DMS 273 treated with DMSO at 0.1 percent for 48 hours (cell line): Measurements from ENCODE around the gene PPTC7.
A peak's percentile ranks its signal among the peaks of the same experiment; 100 is the strongest.
"Not testable (repeated sequence)": the region's sequence is repeated elsewhere in the genome, so short reads cannot be mapped to it uniquely, and the experiment has no call there.

Source experiments
- DNase-seq: peaks from one replicate; lab custom pipeline; 2025; lab: John Stamatoyannopoulos, UW

The PPTC7 gene

DNA sequence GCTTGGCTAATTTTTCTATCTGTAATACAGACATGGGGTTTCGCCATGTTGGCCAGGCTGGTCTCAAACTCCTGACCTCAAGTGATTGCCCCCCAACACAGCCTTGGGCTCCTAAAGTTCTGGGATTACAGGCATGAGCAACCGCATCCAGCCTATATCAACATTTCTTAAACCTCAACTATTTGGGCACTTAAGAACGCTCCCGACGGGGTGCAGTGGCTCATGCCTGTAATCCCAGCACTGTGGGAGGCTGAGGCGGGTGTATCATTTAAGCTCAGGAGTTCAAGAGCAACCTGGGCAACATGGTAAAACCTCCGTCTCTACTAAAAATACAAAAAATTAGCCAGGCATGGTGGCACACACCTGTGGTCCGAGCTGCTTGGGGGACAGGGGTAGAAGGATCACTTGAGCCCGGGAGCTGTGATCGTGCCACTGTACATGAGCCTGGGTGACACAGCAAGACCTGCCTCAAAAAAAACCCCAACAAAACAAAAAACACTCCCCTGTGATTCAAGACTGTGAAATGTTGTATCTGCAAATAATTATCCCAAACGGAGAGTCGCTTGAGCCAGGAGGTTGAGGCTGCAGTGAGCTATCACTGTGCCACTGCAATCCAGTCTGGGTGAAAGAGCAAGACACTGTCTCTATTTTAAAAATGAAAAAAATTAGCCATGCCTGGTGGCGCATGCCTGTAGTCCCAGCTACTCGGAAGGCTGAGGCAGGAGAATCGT lies 21.5 kb downstream of the PPTC7 start:
- no peak for DNase-seq

DNA sequence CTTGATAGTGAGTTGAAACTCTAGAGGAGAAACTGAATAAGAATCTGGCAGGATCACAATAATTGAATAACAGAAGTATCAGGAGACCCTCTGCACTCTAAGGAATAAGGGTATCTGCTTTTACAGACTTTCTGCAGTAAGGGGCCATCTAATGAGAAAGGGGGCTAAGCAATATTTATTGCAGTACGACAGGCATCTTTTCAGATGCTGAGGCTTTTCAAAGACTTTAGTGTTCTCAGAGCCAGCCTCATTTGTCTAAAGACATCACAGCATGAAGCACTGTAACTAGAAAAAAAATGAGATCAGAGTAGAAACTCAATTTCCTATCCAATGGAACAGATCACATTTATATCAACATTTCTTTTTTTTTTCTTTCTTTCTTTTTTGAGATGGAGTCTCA lies 22.2 kb downstream of the PPTC7 start:
- no peak for DNase-seq

DNA sequence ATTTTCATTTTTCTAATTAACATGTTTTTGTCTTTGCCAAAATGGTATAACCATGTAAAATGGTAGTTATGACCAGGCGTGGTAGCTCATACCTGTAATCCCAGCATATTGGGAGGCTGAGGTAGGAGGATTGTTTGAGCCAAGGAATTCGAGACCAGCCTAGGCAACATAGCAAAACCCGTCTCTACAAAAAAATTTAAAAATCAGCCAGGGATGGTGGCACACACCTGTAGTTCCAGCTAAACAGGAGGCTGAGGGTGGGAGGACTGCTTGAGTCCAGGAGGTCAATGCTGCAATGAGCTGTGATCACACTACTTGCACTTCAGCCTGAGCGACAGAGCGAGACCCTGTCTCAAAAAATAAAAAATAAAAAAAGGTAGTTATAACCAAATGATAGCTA lies 23.1 kb downstream of the PPTC7 start:
- no peak for DNase-seq

DNA sequence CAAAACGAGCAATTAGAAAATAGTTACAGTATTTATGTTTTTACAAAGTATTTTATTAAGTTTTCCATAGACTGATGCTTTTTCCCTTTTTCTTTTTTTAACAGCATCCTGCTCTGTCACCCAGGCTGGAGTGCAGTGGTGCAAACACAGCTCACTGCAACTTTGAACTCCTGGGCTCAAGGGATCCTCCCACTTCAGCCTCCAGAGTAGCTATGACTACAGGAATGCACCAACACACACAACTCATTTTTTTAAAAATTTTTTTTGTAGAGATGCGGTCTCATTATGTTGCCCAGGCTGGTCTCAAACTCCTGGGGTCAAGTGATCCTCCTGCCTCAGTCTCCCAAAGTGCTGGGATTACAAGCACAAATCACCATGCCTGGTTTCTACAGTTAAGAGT lies 24.2 kb downstream of the PPTC7 start:
- DNase-seq: not testable (repeated sequence)

DNA sequence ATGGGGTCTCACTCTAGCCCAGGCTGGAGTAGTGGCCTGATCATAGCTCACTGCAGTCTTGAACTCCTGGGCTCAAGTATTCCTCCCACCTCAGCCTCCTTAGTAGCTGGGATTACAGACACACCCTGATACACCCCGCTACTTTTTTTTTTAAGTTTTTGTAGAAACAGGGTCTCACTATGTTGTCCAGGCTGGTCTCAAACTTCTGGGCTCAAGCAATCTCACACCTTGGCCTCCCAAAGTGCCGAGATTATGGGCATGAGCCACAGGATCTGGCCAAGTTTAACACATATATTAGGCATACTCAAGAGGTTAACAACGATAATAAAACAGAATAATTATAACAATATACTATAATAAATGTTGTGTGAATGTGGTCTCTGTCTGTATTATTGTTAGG lies 25.8 kb downstream of the PPTC7 start:
- no peak for DNase-seq

DNA sequence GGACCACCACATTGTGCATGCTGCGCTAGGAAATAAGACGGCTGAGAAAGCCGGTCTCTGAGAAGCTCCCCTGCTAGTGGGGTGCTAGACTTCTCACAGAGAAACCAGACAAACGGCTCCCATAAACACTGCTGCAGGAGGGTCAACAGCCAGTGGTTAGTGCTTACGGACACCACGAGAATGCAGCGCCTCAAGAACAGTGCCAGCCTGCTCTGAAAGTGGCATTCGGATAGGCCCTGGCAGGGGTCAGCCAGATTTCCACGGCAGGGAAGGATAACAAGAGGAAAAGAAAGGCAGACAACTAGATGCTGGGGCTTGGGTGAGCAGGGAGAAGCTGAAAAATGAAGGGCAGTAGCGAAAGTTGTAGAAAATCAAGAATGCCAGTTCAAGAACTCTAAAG lies 26.4 kb downstream of the PPTC7 start:
- no peak for DNase-seq

DNA sequence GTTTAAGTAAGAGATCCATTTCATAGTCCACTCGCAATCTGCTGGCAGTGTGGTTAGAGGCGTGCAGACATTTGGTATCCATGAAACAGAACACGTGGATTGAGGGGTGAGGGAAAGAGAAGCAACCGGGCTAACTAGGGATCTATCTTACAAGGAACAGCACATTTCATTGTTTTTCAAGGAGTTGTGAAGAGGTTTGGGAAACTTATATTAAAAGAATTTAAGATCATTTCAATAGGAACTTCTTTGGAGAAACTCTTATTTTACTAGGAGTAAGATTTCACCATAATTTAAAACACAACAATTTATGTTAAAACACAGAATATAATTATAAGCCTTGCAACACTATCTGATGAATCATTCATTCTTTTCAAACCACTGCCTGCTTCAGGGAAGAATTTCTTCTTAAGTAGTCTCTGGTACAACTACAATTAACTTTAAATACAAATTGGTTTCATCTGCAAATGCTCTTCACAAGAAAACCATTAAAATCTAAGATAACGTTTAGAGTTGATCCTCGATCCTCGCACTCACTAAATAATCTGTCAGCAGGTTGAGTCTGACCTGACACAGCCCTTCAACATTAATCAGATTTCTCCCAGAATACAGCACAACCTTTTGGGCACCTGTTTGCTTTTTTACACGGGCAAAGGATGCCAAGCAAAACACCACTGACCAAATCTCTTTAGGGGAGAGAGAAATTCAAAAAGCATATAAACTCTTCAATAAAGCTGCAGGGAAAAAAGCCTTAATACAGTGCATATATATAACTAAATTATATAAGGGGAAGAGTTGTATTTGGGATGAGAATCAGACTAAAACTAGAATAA lies 27.3 kb downstream of the PPTC7 start:
- no peak for DNase-seq

DNA sequence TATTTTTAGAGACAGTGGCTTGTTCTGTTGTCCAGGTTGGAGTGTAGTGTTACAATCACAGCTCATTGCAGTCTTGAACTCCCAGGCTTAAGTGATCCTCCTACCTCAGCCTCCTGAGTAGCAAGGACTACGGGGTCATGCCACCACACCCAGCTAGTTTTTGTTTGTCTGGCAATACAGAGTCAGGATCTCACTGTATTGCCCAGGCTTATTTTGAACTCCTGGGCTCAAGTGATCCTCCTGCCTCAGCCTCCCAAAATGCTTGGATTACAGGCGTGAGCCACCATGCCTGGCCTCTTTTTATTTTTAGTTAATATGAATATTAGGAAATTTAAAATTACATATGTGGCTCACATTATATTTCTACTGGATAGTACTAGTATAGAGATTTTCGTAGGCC lies 28.9 kb downstream of the PPTC7 start:
- DNase-seq: no peak

DNA sequence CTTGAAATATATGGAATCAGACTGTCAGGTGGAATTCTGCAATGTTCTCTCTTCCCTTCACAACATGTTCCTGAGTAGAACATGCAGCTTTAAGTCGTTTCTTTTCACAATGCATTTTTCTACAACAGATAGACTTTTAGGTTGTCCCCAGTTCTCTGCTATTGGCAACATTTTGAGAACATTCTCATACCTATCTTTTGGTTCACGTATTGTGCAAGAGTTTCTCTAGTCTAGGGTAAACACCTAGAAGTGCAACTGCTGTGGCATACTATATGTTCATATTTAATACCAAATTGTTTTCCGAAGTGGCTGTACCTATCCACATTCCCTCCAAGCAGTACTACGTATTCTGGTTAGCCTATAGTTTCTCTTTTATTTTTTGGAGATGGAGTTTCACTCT lies 32.1 kb downstream of the PPTC7 start:
- no peak for DNase-seq

DNA sequence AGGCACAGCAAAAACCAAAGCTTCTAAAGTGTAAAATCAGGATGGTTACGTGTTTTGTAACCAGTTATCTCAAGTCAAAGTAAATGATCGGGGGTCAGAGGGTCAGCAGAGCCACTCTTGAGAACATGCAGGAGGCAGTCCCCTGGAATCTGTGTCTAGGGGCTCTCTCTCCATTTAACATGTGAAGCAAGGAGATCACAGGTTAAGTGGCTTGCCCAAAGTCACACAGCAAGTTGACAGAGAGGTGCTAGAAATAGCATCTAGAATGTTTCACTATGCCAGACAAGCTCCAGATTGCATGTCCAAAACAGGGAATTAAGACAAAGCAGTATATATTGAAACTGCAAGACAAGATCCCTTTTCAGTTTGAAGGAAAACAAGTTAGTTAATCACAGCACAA lies 33.4 kb downstream of the PPTC7 start:
- DNase-seq: no peak

DNA sequence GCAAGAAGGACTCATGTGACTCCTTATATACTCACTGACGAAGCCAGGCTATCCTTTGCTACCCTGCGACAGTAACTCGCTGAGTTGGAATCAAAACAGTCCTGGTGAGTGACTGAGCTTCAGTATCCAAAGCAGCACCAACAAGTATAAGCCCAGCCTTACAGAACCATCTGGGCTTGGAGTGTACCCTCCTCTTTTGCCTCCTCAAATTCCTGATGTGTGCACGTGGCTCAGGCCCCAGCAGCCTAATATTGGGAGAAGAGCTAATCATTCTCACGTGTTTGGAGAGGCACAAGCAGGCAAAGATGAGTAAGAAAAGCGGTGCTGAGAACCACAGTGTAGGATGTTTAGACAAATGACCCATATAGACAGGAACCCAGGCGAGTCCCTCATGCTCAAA lies 34.4 kb downstream of the PPTC7 start:
- DNase-seq: no peak

DNA sequence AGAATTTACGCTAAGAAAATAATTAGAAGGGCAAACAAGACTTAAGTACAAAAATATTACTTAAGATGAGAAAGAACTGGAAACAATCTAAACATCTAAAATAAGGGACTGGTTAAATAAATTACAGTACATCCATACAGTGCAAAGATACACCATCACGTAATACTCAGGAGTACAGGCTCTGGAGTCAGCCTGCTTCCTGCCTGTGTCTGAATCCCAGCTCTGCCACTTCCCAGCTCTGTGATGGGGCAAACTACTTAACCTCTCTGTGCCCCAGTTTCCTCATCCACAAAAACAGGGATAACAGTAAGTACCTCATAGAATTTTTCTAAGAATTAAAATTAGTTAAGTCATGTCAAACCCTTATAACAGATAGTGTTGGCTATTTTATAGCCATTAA lies 36.0 kb downstream of the PPTC7 start:
- DNase-seq: no peak

DNA sequence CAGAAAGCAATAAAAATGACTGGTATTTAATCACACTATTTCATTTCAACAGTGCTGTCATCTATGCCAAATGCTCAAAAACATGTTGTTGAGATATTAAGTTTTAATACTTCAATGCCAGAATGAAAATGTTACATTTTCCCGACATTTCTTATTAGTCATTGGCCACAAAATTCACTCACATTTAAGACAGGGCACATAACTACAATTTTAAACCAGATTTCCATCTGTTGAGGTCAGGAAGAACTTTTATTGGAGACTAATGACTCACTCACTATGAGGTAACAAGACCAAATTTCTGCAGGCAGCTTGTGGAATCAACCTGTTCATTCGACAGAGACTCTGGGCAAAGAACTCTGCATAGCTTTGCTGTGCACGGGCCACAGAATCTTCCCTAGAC lies 36.8 kb downstream of the PPTC7 start:
- DNase-seq: peak; percentile 4

DNA sequence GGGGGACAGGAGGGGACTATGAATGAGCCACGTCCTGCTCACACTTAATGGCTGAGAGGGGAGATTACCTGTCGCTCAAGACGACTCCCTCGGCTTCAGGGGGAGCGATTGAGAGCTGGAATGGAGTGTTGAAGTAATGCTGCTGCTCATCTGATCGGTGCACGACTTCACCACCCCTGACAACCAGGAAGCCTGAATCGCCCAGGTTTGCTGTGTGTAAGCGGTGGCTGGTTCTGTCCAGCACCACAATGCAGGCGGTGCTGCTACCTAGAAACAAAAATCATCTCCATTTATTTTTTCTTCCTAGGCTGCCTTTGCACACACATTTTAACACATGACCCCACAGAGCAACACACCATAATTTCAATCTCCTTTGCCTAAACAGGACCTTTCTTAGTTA lies 37.3 kb downstream of the PPTC7 start:
- DNase-seq: no peak

DNA sequence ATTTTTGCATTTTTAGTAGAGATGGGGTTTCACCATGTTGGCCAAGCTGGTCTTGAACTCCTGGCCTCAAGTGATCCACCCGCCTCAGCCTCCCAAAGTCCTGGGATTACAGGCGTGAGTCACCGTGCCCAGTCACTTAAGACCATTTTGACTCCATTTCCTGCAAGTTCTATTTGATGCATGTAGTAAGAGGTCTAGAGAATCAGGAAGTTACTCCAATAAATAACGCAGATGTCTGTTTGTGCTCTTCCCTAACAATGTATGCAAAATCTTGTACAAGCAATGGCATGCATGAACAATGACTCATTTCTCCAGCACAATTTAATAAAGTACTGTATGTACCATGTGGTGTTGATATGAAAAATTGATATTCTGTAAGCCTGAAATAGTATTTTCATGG lies 37.9 kb downstream of the PPTC7 start:
- DNase-seq: not testable (repeated sequence)

DNA sequence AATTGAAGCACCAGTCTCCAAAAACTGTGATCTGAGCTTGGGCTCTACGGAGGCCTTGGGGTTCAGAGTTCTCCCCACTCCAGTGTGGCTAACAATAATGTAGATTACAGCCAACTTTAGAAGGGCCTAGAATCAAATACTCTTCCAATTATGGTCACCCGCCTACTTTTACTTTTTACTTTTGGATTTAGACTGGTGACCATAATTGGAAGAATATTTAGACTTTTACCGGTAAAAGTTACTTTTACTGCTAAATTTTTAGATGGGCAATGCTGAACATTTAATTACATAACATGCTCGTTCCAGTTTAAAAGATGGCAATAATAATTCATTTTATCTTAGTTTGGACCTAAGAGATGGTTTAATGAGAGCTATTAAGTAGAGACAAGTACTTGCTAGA lies 39.2 kb downstream of the PPTC7 start:
- DNase-seq: no peak

DNA sequence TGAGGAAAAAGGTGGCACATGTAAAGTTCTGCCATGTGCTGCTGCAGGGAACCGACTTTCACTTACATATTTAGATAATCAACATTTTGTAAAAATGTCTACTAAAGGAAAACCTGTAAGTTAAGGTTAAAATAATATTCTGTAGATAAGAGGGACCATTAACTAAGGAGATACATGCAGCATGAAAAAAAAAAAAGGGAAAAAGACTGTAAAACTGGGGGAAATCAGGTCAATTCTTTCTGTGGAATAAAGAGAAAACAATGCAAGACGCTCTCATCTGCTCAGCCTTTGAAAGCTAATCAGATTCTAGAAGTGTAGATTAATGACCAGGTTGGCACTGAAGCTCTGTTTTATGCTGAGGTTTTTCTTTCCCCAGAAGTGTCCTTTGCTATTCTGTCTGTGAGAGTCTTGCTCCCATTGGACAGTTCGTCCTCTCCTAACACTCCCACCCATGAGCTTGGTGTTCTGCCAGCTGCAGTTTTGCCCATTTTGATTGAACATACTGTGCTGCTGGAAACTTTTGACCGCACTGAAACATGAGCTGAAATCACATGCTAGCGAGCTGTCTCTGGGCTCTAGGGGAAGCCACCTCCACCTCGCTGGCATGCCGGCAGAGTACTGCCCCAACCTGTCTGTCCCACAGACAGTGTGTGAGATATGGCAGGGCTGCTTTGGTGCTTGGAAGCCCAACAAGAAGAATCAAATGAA lies 39.7 kb downstream of the PPTC7 start:
- DNase-seq: peak; percentile 87

DNA sequence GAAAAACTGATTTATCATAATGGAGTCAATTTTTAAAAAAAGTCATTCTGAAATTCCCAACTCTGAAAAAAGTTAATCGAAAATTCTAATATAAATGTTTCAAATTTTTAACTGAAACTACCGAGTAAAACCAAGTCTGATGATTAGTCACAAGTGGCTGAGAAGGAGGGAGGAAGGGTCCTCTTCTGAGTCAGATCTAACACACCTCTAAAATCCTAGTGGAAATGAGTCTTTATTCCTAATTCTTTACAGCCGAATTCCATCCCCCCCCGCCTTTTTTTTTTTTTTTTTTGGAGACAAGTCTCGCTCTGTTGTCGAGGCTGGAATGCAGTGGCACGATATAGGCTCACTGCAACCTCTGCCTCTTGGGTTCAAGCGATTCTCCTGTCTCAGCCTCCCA lies 43.1 kb downstream of the PPTC7 start:
- no peak for DNase-seq

DNA sequence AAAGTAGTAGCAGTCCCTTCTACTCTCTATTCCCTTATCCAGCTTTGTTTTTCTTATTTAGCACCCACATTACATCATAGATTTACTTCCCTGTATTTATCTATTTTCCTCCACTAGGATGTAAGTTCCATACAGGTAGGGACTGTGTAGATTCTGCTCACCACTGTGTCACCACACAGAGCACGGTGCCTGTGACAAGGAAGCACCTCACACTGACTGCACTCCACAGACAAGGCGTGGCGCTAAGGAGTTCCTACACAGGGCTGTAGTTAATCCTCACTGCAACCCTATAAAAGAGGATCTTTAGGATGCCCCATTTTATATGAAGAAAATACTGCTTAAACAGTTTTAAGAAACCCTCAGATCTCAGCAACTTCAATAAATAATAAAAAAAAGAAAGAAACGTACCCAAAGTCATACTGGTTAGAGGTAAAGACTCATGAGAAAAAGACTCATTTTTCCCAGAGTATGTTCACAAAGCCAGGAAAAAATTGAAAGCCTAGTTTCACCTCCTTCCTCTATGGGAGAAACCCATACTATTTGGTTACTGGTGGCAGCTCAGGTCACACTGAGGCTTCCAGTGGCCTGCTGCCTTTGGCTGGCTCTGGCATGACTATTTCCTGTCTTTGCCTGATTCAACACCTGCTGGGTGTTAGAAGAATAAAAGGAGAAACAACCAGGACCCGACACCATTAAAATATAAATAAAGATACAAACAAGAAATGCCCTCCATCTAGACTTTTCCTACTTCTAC lies 44.1 kb downstream of the PPTC7 start:
- DNase-seq: no peak

DNA sequence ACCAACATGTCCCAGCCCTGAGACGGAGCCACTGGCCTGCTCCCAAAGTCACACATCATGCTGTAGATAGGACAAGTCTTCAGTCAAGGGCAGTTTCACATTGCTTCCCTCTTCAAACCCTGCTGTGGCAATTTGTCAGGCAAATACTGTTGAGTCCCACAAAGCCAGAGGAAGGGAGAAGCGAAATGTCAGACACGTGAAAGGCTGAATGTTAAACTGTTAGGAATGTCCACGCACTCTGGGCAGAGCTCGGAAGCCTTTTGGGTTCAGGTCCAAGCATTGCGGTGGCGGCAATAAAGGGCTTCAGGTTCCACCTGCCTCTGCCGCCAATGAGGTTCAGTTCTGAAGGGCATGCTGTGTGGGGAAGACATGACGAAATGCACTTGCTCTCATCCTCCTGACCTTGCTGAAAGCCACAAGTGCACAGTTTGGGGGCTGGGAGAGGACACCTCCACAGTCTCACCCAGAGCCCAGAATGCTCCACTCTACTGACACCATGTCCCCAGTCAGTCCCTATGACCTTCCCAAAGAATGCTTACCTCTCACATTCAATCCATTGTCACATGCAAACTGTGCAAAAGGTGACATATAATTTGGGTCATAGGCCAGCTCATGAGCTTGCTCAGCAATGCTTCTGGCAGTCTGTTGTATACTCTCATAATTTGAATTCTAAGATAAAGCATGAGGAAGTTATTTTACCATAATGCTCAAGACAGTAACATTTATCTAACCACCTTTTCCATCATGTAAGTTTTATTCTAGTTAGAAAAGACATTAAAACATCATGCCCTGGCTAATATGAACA lies 45.3 kb downstream of the PPTC7 start:
- DNase-seq: no peak

DNA sequence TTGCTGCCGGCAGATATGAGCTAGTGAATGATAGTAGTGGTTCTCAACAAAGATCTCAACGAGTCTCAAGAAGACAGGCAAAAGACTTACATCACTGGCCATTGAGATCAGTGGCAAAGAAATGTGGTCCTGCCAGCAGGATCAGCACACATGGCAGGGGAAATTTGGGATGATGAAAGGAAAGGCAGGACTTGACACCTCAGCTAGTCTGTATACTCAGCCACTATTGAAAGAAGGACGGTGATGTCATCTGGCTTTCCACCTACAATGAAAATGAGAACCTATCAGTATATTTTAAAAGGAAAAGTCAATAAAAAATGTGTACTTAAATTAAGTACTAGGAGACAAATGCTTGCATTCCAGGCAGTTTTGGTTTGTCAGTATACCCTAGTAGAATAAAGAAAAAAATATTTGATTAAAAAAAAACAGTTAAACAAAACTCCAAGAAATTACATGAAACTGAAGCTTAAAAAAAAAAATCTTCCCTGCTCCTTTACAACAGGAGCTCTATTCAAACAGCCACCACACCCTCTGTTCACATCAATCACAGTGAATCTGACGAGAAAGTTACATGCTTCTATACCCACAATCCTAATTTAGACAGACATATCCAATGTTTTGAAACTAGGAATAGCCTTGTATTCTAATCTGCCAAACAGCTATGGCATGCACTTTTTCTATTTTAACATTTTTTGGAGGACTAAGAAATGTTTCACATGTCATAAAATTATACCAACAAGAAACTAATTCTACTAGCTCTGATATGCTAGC lies 46.1 kb downstream of the PPTC7 start:
- no peak for DNase-seq
